Erythroblast (primary cell): Measurements from ENCODE around the gene PCDH9.

Experiments used
- GATA1 ChIP-seq: IDR thresholded peaks from 2 replicates; pipeline ENCODE4 v1.6.1; 2011; ENCODE audit warnings: low read depth, mild to moderate bottlenecking, control low read depth, low read length, moderate library complexity
- POLR2A ChIP-seq: IDR thresholded peaks from 2 replicates; pipeline ENCODE4 v1.6.1; 2011; ENCODE audit warnings: mild to moderate bottlenecking, low read length

- TF ChIP-seq POLR2A, result no peak
- no peak for TF ChIP-seq GATA1
These were observed 153.0 kb downstream of the PCDH9 start for GRCh38 chr13:67077132-67077531.
